H9 (cell line): Measurements from ENCODE around the gene COL27A1. TPM values are rescaled to one million over a fixed set of nuclear protein-coding genes. Genes with fewer than 3 reads are reported as not detected.

Experiments
- DNase-seq: peaks from one replicate; pipeline ENCODE4 v3.0.0-alpha.2; 2017
- H2AFZ ChIP-seq: one replicate; pipeline ENCODE4 v1.6.1; 2013; ENCODE audit warnings: mild to moderate bottlenecking, low read length, control low read depth, moderate library complexity
- H2AK5ac ChIP-seq: 2 replicates; pipeline ENCODE4 v1.6.1; 2013; ENCODE audit warnings: low read length, control low read depth, mixed read lengths; ENCODE audit not compliant: insufficient read length
- H2BK120ac ChIP-seq: one replicate; pipeline ENCODE4 v1.6.1; 2013; ENCODE audit warnings: low read depth, mild to moderate bottlenecking, low read length, control low read depth, inconsistent platforms; ENCODE audit not compliant: poor library complexity, severe bottlenecking
- H2BK12ac ChIP-seq: 2 replicates; pipeline ENCODE4 v1.6.1; 2013; ENCODE audit warnings: low read length, control low read depth, mixed read lengths, low read depth; ENCODE audit not compliant: insufficient read length
- H2BK15ac ChIP-seq: 2 replicates; pipeline ENCODE4 v1.6.1; 2013; ENCODE audit warnings: low read depth, low read length, control low read depth
- H2BK20ac ChIP-seq: one replicate; pipeline ENCODE4 v1.6.1; 2013; ENCODE audit warnings: low read depth, mild to moderate bottlenecking, low read length, control low read depth, inconsistent platforms; ENCODE audit not compliant: poor library complexity, severe bottlenecking
- H2BK5ac ChIP-seq: 2 replicates; pipeline ENCODE4 v1.6.1; 2013; ENCODE audit warnings: low read length, control low read depth, mixed read lengths; ENCODE audit not compliant: insufficient read length
- H3K14ac ChIP-seq: 2 replicates; pipeline ENCODE4 v1.6.1; 2013; ENCODE audit warnings: low read length, control low read depth; ENCODE audit not compliant: insufficient read depth
- H3K18ac ChIP-seq: 2 replicates; pipeline ENCODE4 v1.6.1; 2013; ENCODE audit warnings: low read depth, mild to moderate bottlenecking, mixed read lengths, low read length, control low read depth; ENCODE audit not compliant: insufficient read length
- H3K23ac ChIP-seq: 2 replicates; pipeline ENCODE4 v1.6.1; 2013; ENCODE audit warnings: low read length, control low read depth, mixed read lengths, low read depth; ENCODE audit not compliant: insufficient read length
- H3K23me2 ChIP-seq: 2 replicates; pipeline ENCODE4 v1.6.1; 2013; ENCODE audit warnings: low read depth, mild to moderate bottlenecking, mixed read lengths, low read length, control low read depth; ENCODE audit not compliant: insufficient read length, poor library complexity, severe bottlenecking
- H3K27ac ChIP-seq: 2 replicates; pipeline ENCODE4 v1.5.1; 2013; ENCODE audit warnings: low read length, control low read depth, mixed read lengths, low read depth; ENCODE audit not compliant: insufficient read length
- H3K27me3 ChIP-seq: 2 replicates; pipeline ENCODE4 v1.6.1; 2013; ENCODE audit warnings: low read length, control low read depth, inconsistent platforms; ENCODE audit not compliant: insufficient read depth
- H3K4ac ChIP-seq: 2 replicates; pipeline ENCODE4 v1.6.1; 2013; ENCODE audit warnings: low read depth, mild to moderate bottlenecking, control low read depth, inconsistent platforms, low read length, moderate library complexity
- H3K4me1 ChIP-seq: 2 replicates; pipeline ENCODE4 v1.6.1; 2013; ENCODE audit warnings: low read length, control low read depth, inconsistent platforms; ENCODE audit not compliant: insufficient read depth
- H3K4me2 ChIP-seq: 2 replicates; pipeline ENCODE4 v1.6.1; 2013; ENCODE audit warnings: low read length, control low read depth, mixed read lengths; ENCODE audit not compliant: insufficient read length, insufficient read depth
- H3K56ac ChIP-seq: 2 replicates; pipeline ENCODE4 v1.6.1; 2013; ENCODE audit warnings: low read depth, mild to moderate bottlenecking, mixed read lengths, low read length, control low read depth; ENCODE audit not compliant: insufficient read length
- H3K79me1 ChIP-seq: 2 replicates; pipeline ENCODE4 v1.6.1; 2013; ENCODE audit warnings: low read depth, mild to moderate bottlenecking, moderate library complexity, low read length, control low read depth, inconsistent platforms; ENCODE audit not compliant: insufficient read depth, poor library complexity, severe bottlenecking
- H3K79me2 ChIP-seq: 2 replicates; pipeline ENCODE4 v1.6.1; 2013; ENCODE audit warnings: low read length, control low read depth, inconsistent platforms; ENCODE audit not compliant: insufficient read depth
- H3K9ac ChIP-seq: 2 replicates; pipeline ENCODE4 v1.6.1; 2013; ENCODE audit warnings: low read length, control low read depth, mixed read lengths; ENCODE audit not compliant: insufficient read length; ENCODE audit errors: extremely low read depth
- H3K9me3 ChIP-seq: one replicate; pipeline ENCODE4 v1.6.1; 2013; ENCODE audit warnings: low read depth, low read length, inconsistent platforms; ENCODE audit not compliant: control insufficient read depth
- H3T11ph ChIP-seq: one replicate; pipeline ENCODE4 v1.6.1; 2013; ENCODE audit warnings: mild to moderate bottlenecking, low read length, control low read depth, inconsistent platforms
- H4K20me1 ChIP-seq: one replicate; pipeline ENCODE4 v1.6.1; 2013; ENCODE audit not compliant: control insufficient read depth, insufficient read length, insufficient read depth
- H4K5ac ChIP-seq: 2 replicates; pipeline ENCODE4 v1.6.1; 2013; ENCODE audit warnings: low read depth, mild to moderate bottlenecking, mixed read lengths, low read length, control low read depth; ENCODE audit not compliant: insufficient read length
- H4K8ac ChIP-seq: replicated peaks from 2 replicates; pipeline ENCODE4 v1.6.1; 2013; ENCODE audit warnings: low read length, control low read depth, mixed read lengths, low read depth; ENCODE audit not compliant: insufficient read length
- H4K91ac ChIP-seq: 2 replicates; pipeline ENCODE4 v1.6.1; 2013; ENCODE audit warnings: low read depth, mild to moderate bottlenecking, moderate library complexity, mixed read lengths, low read length, control low read depth; ENCODE audit not compliant: insufficient read length
- H3K27ac Mint-ChIP-seq, 3 experiments: 2 replicates in 2 of 3; 3 replicates in 1 of 3; pipeline ENCODE4 v1.8.0; 2020 to 2021; ENCODE audit warnings: mixed read lengths in 3 of 3, mild to moderate bottlenecking in 1 of 3, moderate library complexity in 1 of 3
- H3K27me3 Mint-ChIP-seq: 2 replicates; pipeline ENCODE4 v1.8.0; 2021; ENCODE audit warnings: low read depth, mild to moderate bottlenecking, moderate library complexity, mixed read lengths
- H3K36me3 Mint-ChIP-seq, 3 experiments: 2 replicates in 2 of 3; 3 replicates in 1 of 3; pipeline ENCODE4 v1.8.0; 2020 to 2021; ENCODE audit warnings: low read depth in 3 of 3, mixed read lengths in 3 of 3; ENCODE audit not compliant: insufficient read depth in 1 of 3
- H3K4me1 Mint-ChIP-seq, 2 experiments: 2 replicates each; pipeline ENCODE4 v1.8.0; 2020; ENCODE audit warnings: mixed read lengths in 2 of 2
- H3K4me3 Mint-ChIP-seq, 2 experiments: 2 replicates in 1 of 2; 3 replicates in 1 of 2; pipeline ENCODE4 v1.8.0; 2020 to 2021; ENCODE audit warnings: mild to moderate bottlenecking in 2 of 2, mixed read lengths in 2 of 2, moderate library complexity in 1 of 2
- H3K9me3 Mint-ChIP-seq, 2 experiments: 2 replicates in 1 of 2; 3 replicates in 1 of 2; pipeline ENCODE4 v1.8.0; 2020; ENCODE audit warnings: mild to moderate bottlenecking in 2 of 2, mixed read lengths in 2 of 2, moderate library complexity in 1 of 2
- WGBS: extraction: QIAGEN DNeasy Blood & Tissue Kit; methylation state at CpG from one replicate; pipeline ENCODE4 v1.1.7; 2013; ENCODE audit warnings: missing lambda C conversion rate, low lambda C conversion rate, mixed read lengths; ENCODE audit not compliant: insufficient read length; ENCODE audit errors: extremely low coverage; 5-methylcytosine and 5-hydroxymethylcytosine counted together
- total RNA-seq: library from RNA; stranded (reverse); gene quantifications from 2 replicates; pipeline ENCODE4 v1.2.1, GENCODE V29; 2021
- TF ChIP-seq, protein P1 (sequence below): fragments of 200-600 bp; sonication (generic); conservative IDR thresholded peaks from 3 replicates; pipeline ENCODE4 v1.8.0; 2021; ENCODE audit warnings: antibody characterized with exemption, mild to moderate bottlenecking

COL27A1 gene
- total RNA-seq, 1 experiment from 2014 or later, result 17.9 TPM

DNA sequence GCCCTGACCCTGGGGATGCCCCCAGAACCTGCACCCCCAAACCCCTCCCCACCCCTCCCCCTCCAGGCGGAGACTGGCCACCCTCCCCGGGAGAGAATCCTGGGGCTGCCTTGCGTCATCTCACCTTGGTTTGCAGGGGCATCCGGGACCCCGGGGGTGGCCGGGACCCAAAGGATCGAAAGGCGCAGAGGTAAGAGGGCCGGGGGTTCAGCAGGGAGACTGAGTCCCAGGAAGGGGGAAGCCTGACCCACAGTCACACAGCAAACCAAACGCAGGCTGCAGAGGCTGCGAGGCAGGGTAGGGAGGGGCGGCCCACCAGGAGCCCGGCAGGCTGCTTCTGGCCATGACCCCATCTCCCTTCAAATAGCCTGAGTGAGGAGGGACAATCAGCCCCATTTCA is 133.8 kb downstream of the COL27A1 start:
- no peak overlapping the region for H2BK20ac ChIP-seq

More for the DNA sequence above, 133.8 kb downstream of the COL27A1 start:
- Histone ChIP-seq H2BK15ac (no peak overlapping the region), H3K4me1 (0 out of 2 replicates have a peak, but pooled peaks cover 3% of the 10 kb centered on the region), H3K27me3 (no peaks in the 10 kb centered on the region), H3K23me2 (no peaks in the 10 kb centered on the region), H2BK5ac (no peak overlapping the region), H3K9me3 (no peaks in the 10 kb centered on the region), H3K18ac (no peak overlapping the region), H3K14ac (no peak overlapping the region), H4K20me1 (no peaks in the 10 kb centered on the region), H3T11ph (no peak overlapping the region), H3K79me1 (no peaks in the 10 kb centered on the region), H2BK12ac (no peak overlapping the region), H2AK5ac (no peak overlapping the region), H4K8ac (no peak overlapping the region), H3K4ac (no peak overlapping the region), H3K79me2 (no peaks in the 10 kb centered on the region), H3K9ac (no peak overlapping the region), H3K4me2 (no peak overlapping the region), H3K56ac (no peak overlapping the region), H3K27ac (no peak overlapping the region), H3K23ac (no peak overlapping the region), H4K5ac (no peak overlapping the region), H4K91ac (no peak overlapping the region), H2AFZ (no peak overlapping the region), H2BK120ac (no peak overlapping the region)
- no peaks in the 10 kb centered on the region; a peak in 2 of 5 replicates for H3K9me3 Mint-ChIP-seq
- H3K27ac Mint-ChIP-seq, result no peak overlapping the region
- peaks cover 9 to 22% (median 15%) of the 10 kb centered on the region in 3 experiments for H3K36me3 Mint-ChIP-seq
- no CpG with 5 or more reads among the region's 13 CpGs for WGBS
- peaks cover 14 to 29% of the 10 kb centered on the region in 2 experiments for H3K4me1 Mint-ChIP-seq
- DNase-seq, result peak; percentile 24
- H3K27me3 Mint-ChIP-seq, result no peaks in the 10 kb centered on the region
- H3K4me3 Mint-ChIP-seq, result no peak overlapping the region
- TF ChIP-seq, protein P1, sequence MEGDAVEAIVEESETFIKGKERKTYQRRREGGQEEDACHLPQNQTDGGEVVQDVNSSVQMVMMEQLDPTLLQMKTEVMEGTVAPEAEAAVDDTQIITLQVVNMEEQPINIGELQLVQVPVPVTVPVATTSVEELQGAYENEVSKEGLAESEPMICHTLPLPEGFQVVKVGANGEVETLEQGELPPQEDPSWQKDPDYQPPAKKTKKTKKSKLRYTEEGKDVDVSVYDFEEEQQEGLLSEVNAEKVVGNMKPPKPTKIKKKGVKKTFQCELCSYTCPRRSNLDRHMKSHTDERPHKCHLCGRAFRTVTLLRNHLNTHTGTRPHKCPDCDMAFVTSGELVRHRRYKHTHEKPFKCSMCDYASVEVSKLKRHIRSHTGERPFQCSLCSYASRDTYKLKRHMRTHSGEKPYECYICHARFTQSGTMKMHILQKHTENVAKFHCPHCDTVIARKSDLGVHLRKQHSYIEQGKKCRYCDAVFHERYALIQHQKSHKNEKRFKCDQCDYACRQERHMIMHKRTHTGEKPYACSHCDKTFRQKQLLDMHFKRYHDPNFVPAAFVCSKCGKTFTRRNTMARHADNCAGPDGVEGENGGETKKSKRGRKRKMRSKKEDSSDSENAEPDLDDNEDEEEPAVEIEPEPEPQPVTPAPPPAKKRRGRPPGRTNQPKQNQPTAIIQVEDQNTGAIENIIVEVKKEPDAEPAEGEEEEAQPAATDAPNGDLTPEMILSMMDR, result no peak
